ENCODE data around the gene FLT3LG. TPM values are rescaled to one million over a fixed set of nuclear protein-coding genes. Genes with fewer than 3 reads are reported as not detected.

The FLT3LG gene
- total and polyA plus RNA-seq, 2 of the 8 experiments (the other 6 are each of a cell fraction or from before 2014, with no cell fraction given), result 1.6 to 3.2 TPM

GRCh38 chr19:49448432-49448786 is 25.6 kb upstream of the FLT3LG start (continued):
- no peak for TF ChIP-seq ATF2 (IDR thresholded peaks at IDR 0.05; ENCODE audit: low read length)
- no peak for TF ChIP-seq ATF3 (IDR thresholded peaks at IDR 0.05; ENCODE audit: insufficient read depth, low read depth, low read length)

Measured in H1 (cell line).